ENCODE data around the gene EBF3.

GRCh38 chr10:129954492-129955315 is 9.4 kb downstream of the EBF3 start:
- TF ChIP-seq CTCF (IDR thresholded peaks at IDR 0.05): no peak
- no peak for TF ChIP-seq POLR2AphosphoS5 (IDR thresholded peaks at IDR 0.05; ENCODE audit: low read depth, low read length)
- TF ChIP-seq TCF7L2 (IDR thresholded peaks at IDR 0.05; ENCODE audit: low read depth, low read length): no peak
